Kidney (tissue), 14 donors: ENCODE measurements around the gene AVPR2. TPM values are rescaled to one million over a fixed set of nuclear protein-coding genes. Genes with fewer than 3 reads are reported as not detected.

Experiments used
- DNase-seq, 5 donors: peaks; one replicate each; pipeline ENCODE4 v3.0.0-alpha.2; 2013 to 2020
- FAIRE-seq: peaks from 2 replicates; lab custom pipeline; 2012; peaks lifted over from hg19 to GRCh38; lab: Jason Lieb, UNC
- H3K27ac ChIP-seq, 2 donors: one replicate each; pipeline ENCODE4 v1.7.0; 2013; ENCODE audit warnings: low read depth in 2 of 2, low read length in 2 of 2, inconsistent platforms in 1 of 2
- H3K27me3 ChIP-seq: one replicate; pipeline ENCODE4 v1.7.1; 2013; ENCODE audit warnings: low read length, inconsistent platforms; ENCODE audit not compliant: control insufficient read depth, insufficient read depth
- H3K36me3 ChIP-seq, 3 donors: one replicate each; pipeline versions ENCODE4 v1.7.0 to v1.7.1; 2013; ENCODE audit warnings: low read length in 3 of 3, control low read depth in 1 of 3, inconsistent platforms in 1 of 3; ENCODE audit not compliant: insufficient read depth in 3 of 3, control insufficient read depth in 2 of 3
- H3K4me1 ChIP-seq, 3 donors: one replicate each; pipeline versions ENCODE4 v1.7.0 to v1.7.1; 2013; ENCODE audit warnings: low read length in 3 of 3, inconsistent platforms in 1 of 3, low read depth in 1 of 3; ENCODE audit not compliant: control insufficient read depth in 2 of 3, insufficient read depth in 2 of 3
- H3K4me3 ChIP-seq, 3 donors: one replicate each; pipeline versions ENCODE4 v1.7.0 to v1.8.1; 2013; ENCODE audit warnings: low read length in 3 of 3, control low read depth in 1 of 3, inconsistent platforms in 1 of 3
- H3K9ac ChIP-seq, 3 donors: one replicate each; pipeline versions ENCODE4 v1.7.0 to v1.7.1; 2013; ENCODE audit warnings: low read length in 3 of 3, control low read depth in 1 of 3, inconsistent platforms in 1 of 3
- H3K9me3 ChIP-seq, 3 donors: one replicate each; pipeline versions ENCODE4 v1.7.0 to v1.7.1; 2013; ENCODE audit warnings: low read length in 3 of 3, control low read depth in 1 of 3, inconsistent platforms in 1 of 3; ENCODE audit not compliant: control insufficient read depth in 2 of 3, insufficient read depth in 1 of 3
- CTCF ChIP-seq: IDR thresholded peaks from 3 replicates; pipeline ENCODE4 v1.5.1; 2012; ENCODE audit warnings: mild to moderate bottlenecking, moderate library complexity, borderline replicate concordance; ENCODE audit not compliant: insufficient read depth; ENCODE audit errors: extremely low read depth
- intact Hi-C: fragments of 100-400 bp; cut with DNase I; formaldehyde crosslinking; loops from one replicate; pipeline ENCODE4 v1.11.1; 2022
- polyA plus RNA-seq: library from polyadenylated mRNA; stranded (reverse); fragments of 350-450 nt; fragmentation: Illumina TruSeq; extraction: RNeasy Lipid Tissue Mini Kit (QIAGEN cat#74804); gene quantifications from one replicate; pipeline ENCODE4 v1.2.3, GENCODE V29; 2014; ENCODE audit warnings: low read depth, low replicate concordance; ENCODE audit not compliant: insufficient read depth
- total RNA-seq: library from RNA; stranded (reverse); fragmentation: NEBNext Ultra II Directional; extraction: Animal tissue kit (Norgen Biotek cat#: 25700); gene quantifications from one replicate; pipeline ENCODE4 v1.2.1, GENCODE V29; 2021
- donor health status: control.
- donor health status: control.
- donor health status: control.
- donor health status: control.
- donor health status: control.
- donor health status: DM: yes; HTN: yes; CAD: no.
- donor health status: Normal renal cell carcinoma (clear cell type).

AVPR2 gene
- total and polyA plus RNA-seq, 2 donors from 2014 or later: 2.3 to 22.1 TPM

- H3K4me1 ChIP-seq: peaks cover 0 to 12% (median 0%) of the 10 kb centered on the region in 3 donors
- H3K4me3 ChIP-seq: no peak overlapping the region
- DNase-seq (no peak), FAIRE-seq (no peak)
- H3K27ac ChIP-seq: no peak overlapping the region
- H3K9me3 ChIP-seq: no peaks in the 10 kb centered on the region
- H3K27me3 ChIP-seq: no peaks in the 10 kb centered on the region
- H3K9ac ChIP-seq: no peak overlapping the region
- no peaks in the 10 kb centered on the region for H3K36me3 ChIP-seq
- intact Hi-C loops: no loop called here
- no peak for TF ChIP-seq CTCF
Measured at GRCh38 chrX:153920546-153920945, 16.1 kb downstream of the AVPR2 start.

GRCh38 chrX:153921070-153921469 lies 16.6 kb downstream of the AVPR2 start:
- H3K27me3 ChIP-seq: no peaks in the 10 kb centered on the region
- no peaks in the 10 kb centered on the region for H3K9me3 ChIP-seq
- no peak for TF ChIP-seq CTCF
- H3K27ac ChIP-seq: no peak overlapping the region
- no peaks in the 10 kb centered on the region for H3K36me3 ChIP-seq
- no peak overlapping the region for H3K4me3 ChIP-seq
- H3K9ac ChIP-seq: no peak overlapping the region
- intact Hi-C loops: no loop called here
- FAIRE-seq: no peak
- DNase-seq: peak in 1 of 5 donors; percentile 72
- H3K4me1 ChIP-seq: peaks cover 0 to 12% (median 0%) of the 10 kb centered on the region in 3 donors

- Histone ChIP-seq H3K4me1 (peaks cover 0 to 17% (median 3%) of the 10 kb centered on the region in 3 donors), H3K4me3 (no peak overlapping the region), H3K9me3 (no peaks in the 10 kb centered on the region), H3K27ac (no peak overlapping the region), H3K27me3 (no peaks in the 10 kb centered on the region), H3K36me3 (no peaks in the 10 kb centered on the region), H3K9ac (no peak overlapping the region)
- intact Hi-C loops: no loop called here
- TF ChIP-seq CTCF: no peak
- DNase-seq: peak in 2 of 5 donors; percentile 31 to 75
- no peak for FAIRE-seq
Measured at GRCh38 chrX:153921511-153922446, 17.3 kb downstream of the AVPR2 start.
